HUES6 (cell line): ENCODE data around the gene VGLL1.

ENCODE experiments used
- H3K27ac ChIP-seq: 2 replicates; pipeline ENCODE4 v1.7.0; 2013; ENCODE audit warnings: low read depth, mild to moderate bottlenecking, low read length, inconsistent platforms
- H3K27me3 ChIP-seq: 2 replicates; pipeline ENCODE4 v1.6.1; 2013; ENCODE audit warnings: low read length; ENCODE audit not compliant: control insufficient read depth, insufficient read depth
- H3K36me3 ChIP-seq: 2 replicates; pipeline ENCODE4 v1.6.1; 2013; ENCODE audit warnings: low read length; ENCODE audit not compliant: control insufficient read depth, insufficient read depth
- H3K4me1 ChIP-seq: 2 replicates; pipeline ENCODE4 v1.6.1; 2013; ENCODE audit warnings: low read length; ENCODE audit not compliant: control insufficient read depth, insufficient read depth
- H3K4me3 ChIP-seq: 2 replicates; pipeline ENCODE4 v1.5.1; 2013; ENCODE audit warnings: low read depth, low read length
- H3K9ac ChIP-seq: one replicate; pipeline ENCODE4 v1.6.1; 2013; ENCODE audit warnings: mild to moderate bottlenecking, low read length
- H3K9me3 ChIP-seq: 2 replicates; pipeline ENCODE4 v1.6.1; 2013; ENCODE audit warnings: low read depth, low read length; ENCODE audit not compliant: control insufficient read depth, insufficient read depth

The VGLL1 gene

GRCh38 chrX:136531951-136532350, at the start of gene VGLL1:
Gene VGLL1, plus strand, starts transcription at chrX:136532215. Its CDS starts 3,806 bp downstream, at chrX:136536021.
- no peak within 1 kb of the TSS for H3K27ac ChIP-seq
- H3K4me3 ChIP-seq: no peak within 1 kb of the TSS
- no peak within 1 kb of the TSS for H3K9ac ChIP-seq
- peaks cover 20% of the 10 kb centered on the region for H3K27me3 ChIP-seq
- no peaks in the 10 kb centered on the region for H3K4me1 ChIP-seq
- no peaks in the 10 kb centered on the region for H3K36me3 ChIP-seq
- no peaks in the 10 kb centered on the region for H3K9me3 ChIP-seq

- Histone ChIP-seq H3K27me3 (peaks cover 54% of the 10 kb centered on the region), H3K9ac (no peak within 1 kb of the TSS), H3K27ac (no peak within 1 kb of the TSS), H3K4me3 (no peak within 1 kb of the TSS), H3K9me3 (no peaks in the 10 kb centered on the region), H3K36me3 (no peaks in the 10 kb centered on the region), H3K4me1 (no peaks in the 10 kb centered on the region)
These were observed 44.4 kb upstream of the VGLL1 start, which contains the start of gene BRS3 for GRCh38 chrX:136487647-136488046. Gene BRS3, plus strand, starts transcription at chrX:136487947. Its CDS starts 168 bp downstream, at chrX:136488115.

GRCh38 chrX:136488706-136489105, 43.3 kb upstream of the VGLL1 start:
- Histone ChIP-seq H3K9ac (no peak overlapping the region), H3K27ac (no peak overlapping the region), H3K4me3 (no peak overlapping the region), H3K4me1 (no peaks in the 10 kb centered on the region), H3K27me3 (peaks cover 51% of the 10 kb centered on the region), H3K36me3 (no peaks in the 10 kb centered on the region), H3K9me3 (no peaks in the 10 kb centered on the region)

- no peaks in the 10 kb centered on the region for H3K4me1 ChIP-seq
- H3K36me3 ChIP-seq: no peaks in the 10 kb centered on the region
- no peak overlapping the region for H3K9ac ChIP-seq
- no peaks in the 10 kb centered on the region for H3K9me3 ChIP-seq
- peaks cover 33% of the 10 kb centered on the region for H3K27me3 ChIP-seq
- H3K4me3 ChIP-seq: no peak overlapping the region
- H3K27ac ChIP-seq: no peak overlapping the region
These were observed 40.2 kb upstream of the VGLL1 start for GRCh38 chrX:136491832-136492231.

- H3K4me3 ChIP-seq: no peak overlapping the region
- H3K9ac ChIP-seq: no peak overlapping the region
- H3K27ac ChIP-seq: no peak overlapping the region
- H3K9me3 ChIP-seq: no peaks in the 10 kb centered on the region
- no peaks in the 10 kb centered on the region for H3K4me1 ChIP-seq
- peaks cover 30% of the 10 kb centered on the region for H3K27me3 ChIP-seq
- H3K36me3 ChIP-seq: no peaks in the 10 kb centered on the region
These were observed 39.0 kb upstream of the VGLL1 start for GRCh38 chrX:136493011-136493410.

GRCh38 chrX:136495043-136495442, 37.0 kb upstream of the VGLL1 start:
- Histone ChIP-seq H3K4me1 (no peaks in the 10 kb centered on the region), H3K27ac (no peak overlapping the region), H3K27me3 (peaks cover 11% of the 10 kb centered on the region), H3K9ac (no peak overlapping the region), H3K9me3 (no peaks in the 10 kb centered on the region), H3K36me3 (peaks cover 3% of the 10 kb centered on the region; the same call in 1 of the 2 replicates), H3K4me3 (no peak overlapping the region)

- H3K27ac ChIP-seq: peak overlapping the region; percentile 85; the same call in 1 of the 2 replicates
- no peaks in the 10 kb centered on the region for H3K4me1 ChIP-seq
These were observed 35.7 kb upstream of the VGLL1 start for GRCh38 chrX:136496186-136496763.

GRCh38 chrX:136496764-136497555, 35.1 kb upstream of the VGLL1 start:
- Histone ChIP-seq H3K27me3 (no peaks in the 10 kb centered on the region), H3K4me1 (no peaks in the 10 kb centered on the region), H3K36me3 (peaks cover 19% of the 10 kb centered on the region), H3K4me3 (peak overlapping the region; percentile 79), H3K9ac (peak overlapping the region; percentile 75), H3K9me3 (no peaks in the 10 kb centered on the region), H3K27ac (peak overlapping the region; percentile 85)

More at GRCh38 chrX:136496186-136496763, 35.7 kb upstream of the VGLL1 start:
- no peaks in the 10 kb centered on the region for H3K9me3 ChIP-seq
- H3K4me3 ChIP-seq: peak overlapping the region; percentile 79
- H3K27me3 ChIP-seq: no peaks in the 10 kb centered on the region
- H3K36me3 ChIP-seq: peaks cover 14% of the 10 kb centered on the region
- peak overlapping the region; percentile 43 for H3K9ac ChIP-seq

- Histone ChIP-seq H3K27ac (peak within 1 kb of the TSS; percentile 85), H3K9ac (peak within 1 kb of the TSS; percentile 80), H3K27me3 (no peaks in the 10 kb centered on the region), H3K9me3 (no peaks in the 10 kb centered on the region), H3K4me1 (no peaks in the 10 kb centered on the region), H3K36me3 (peaks cover 24% of the 10 kb centered on the region), H3K4me3 (peak within 1 kb of the TSS; percentile 79)
These were observed 34.4 kb upstream of the VGLL1 start, which contains the start of gene HTATSF1 for GRCh38 chrX:136497556-136498052. Gene HTATSF1, plus strand, starts transcription at chrX:136497592. Its CDS starts 93 bp downstream, at chrX:136497685.

- Histone ChIP-seq H3K9me3 (no peaks in the 10 kb centered on the region), H3K4me3 (no peak overlapping the region), H3K36me3 (no peaks in the 10 kb centered on the region), H3K4me1 (no peaks in the 10 kb centered on the region), H3K27ac (no peak overlapping the region), H3K9ac (no peak overlapping the region), H3K27me3 (peaks cover 28% of the 10 kb centered on the region)
These were observed 12.9 kb upstream of the VGLL1 start for GRCh38 chrX:136519069-136519468.

GRCh38 chrX:136523770-136524169, 8.2 kb upstream of the VGLL1 start:
- Histone ChIP-seq H3K9ac (no peak overlapping the region), H3K4me1 (no peaks in the 10 kb centered on the region), H3K9me3 (no peaks in the 10 kb centered on the region), H3K4me3 (no peak overlapping the region), H3K36me3 (no peaks in the 10 kb centered on the region), H3K27me3 (peaks cover 22% of the 10 kb centered on the region), H3K27ac (no peak overlapping the region)
